GM06990 (cell line): ENCODE results near the gene SETX.

ENCODE experiments used
- DNase-seq: peaks from one replicate; pipeline ENCODE4 v3.0.0-alpha.2; 2011; ENCODE audit not compliant: insufficient read length; ENCODE audit errors: extremely low read depth
- H3K27me3 ChIP-seq: replicated peaks from 2 replicates; pipeline ENCODE4 v1.6.0; 2011; ENCODE audit warnings: low read length; ENCODE audit not compliant: control insufficient read depth, insufficient read depth
- H3K36me3 ChIP-seq: 2 replicates; pipeline ENCODE4 v1.5.1; 2011; ENCODE audit warnings: low read length; ENCODE audit not compliant: control insufficient read depth, insufficient read depth
- H3K4me3 ChIP-seq: replicated peaks from 2 replicates; pipeline ENCODE4 v1.5.1; 2011; ENCODE audit warnings: low read depth, mild to moderate bottlenecking, control low read depth, low read length
- TF ChIP-seq, protein P1 (sequence below): IDR thresholded peaks from 2 replicates; pipeline ENCODE4 v1.5.1; 2011; ENCODE audit warnings: low read length, control low read depth, mild to moderate bottlenecking, inconsistent platforms; ENCODE audit not compliant: insufficient read depth, poor library complexity, severe bottlenecking

Gene SETX

GRCh38 chr9:132365986-132366385, 11.2 kb upstream of the SETX start:
- Histone ChIP-seq H3K4me3 (no peak overlapping the region), H3K27me3 (no peaks in the 10 kb centered on the region), H3K36me3 (no peaks in the 10 kb centered on the region)
- DNase-seq: no peak
- TF ChIP-seq, protein P1, sequence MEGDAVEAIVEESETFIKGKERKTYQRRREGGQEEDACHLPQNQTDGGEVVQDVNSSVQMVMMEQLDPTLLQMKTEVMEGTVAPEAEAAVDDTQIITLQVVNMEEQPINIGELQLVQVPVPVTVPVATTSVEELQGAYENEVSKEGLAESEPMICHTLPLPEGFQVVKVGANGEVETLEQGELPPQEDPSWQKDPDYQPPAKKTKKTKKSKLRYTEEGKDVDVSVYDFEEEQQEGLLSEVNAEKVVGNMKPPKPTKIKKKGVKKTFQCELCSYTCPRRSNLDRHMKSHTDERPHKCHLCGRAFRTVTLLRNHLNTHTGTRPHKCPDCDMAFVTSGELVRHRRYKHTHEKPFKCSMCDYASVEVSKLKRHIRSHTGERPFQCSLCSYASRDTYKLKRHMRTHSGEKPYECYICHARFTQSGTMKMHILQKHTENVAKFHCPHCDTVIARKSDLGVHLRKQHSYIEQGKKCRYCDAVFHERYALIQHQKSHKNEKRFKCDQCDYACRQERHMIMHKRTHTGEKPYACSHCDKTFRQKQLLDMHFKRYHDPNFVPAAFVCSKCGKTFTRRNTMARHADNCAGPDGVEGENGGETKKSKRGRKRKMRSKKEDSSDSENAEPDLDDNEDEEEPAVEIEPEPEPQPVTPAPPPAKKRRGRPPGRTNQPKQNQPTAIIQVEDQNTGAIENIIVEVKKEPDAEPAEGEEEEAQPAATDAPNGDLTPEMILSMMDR: no peak

GRCh38 chr9:132364068-132364467, 9.3 kb upstream of the SETX start:
- DNase-seq: no peak
- Histone ChIP-seq H3K27me3 (no peaks in the 10 kb centered on the region), H3K36me3 (no peaks in the 10 kb centered on the region), H3K4me3 (no peak overlapping the region)
- TF ChIP-seq, protein P1: no peak

DNA sequence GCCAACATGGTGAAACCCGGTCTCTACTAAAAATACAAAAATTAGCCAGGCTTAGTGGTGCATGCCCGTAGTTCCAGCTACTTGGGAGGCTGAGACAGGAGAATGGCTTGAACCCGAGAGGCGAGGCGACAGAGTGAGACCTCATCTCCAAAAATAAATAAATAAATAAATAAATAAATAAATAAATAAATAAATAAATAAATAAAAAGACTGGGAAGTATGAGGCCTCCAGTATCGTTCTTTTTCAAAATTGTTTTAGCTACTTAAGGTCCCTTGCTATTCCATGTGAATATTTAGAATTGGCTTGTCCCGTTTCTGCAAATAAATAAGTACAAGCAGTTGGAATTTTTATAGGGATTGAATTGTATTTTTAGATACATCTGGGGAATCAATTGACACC, 3.0 kb upstream of the SETX start:
- no peak for DNase-seq
- Histone ChIP-seq H3K4me3 (no peak overlapping the region), H3K27me3 (no peaks in the 10 kb centered on the region), H3K36me3 (peaks cover 2% of the 10 kb centered on the region; the same call in 1 of the 2 replicates)
- TF ChIP-seq, protein P1: no peak

DNA sequence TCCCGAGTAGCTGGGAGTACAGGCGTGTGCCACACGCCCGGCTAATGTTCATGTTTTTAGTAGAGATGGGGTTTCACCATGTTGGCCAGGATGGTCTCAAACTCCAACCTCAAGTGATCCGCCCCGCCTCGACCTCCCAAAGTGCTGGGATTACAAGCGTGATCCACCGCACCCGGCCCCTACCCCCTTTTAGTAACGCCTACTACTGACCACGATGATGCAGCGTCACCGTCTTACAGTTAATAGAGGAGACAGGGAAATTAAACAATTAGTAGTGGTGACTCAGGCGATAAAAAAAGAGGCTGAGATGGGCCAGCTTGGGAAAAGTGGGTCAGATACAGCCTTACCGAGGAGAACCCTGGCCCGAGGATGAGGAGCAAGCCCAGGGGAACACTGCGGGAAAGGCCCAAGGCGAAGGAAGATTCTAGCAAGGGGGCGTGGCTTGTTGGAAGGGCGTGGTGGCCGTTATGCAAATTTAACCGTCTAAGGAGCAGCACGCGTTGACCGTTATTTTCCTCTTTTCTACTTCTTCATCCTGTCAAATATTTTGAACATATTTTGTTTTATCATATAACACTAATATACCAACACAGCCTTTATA, 1.6 kb upstream of the SETX start:
- Histone ChIP-seq H3K4me3 (no peak overlapping the region), H3K36me3 (peaks cover 2% of the 10 kb centered on the region), H3K27me3 (no peaks in the 10 kb centered on the region)
- TF ChIP-seq, protein P1: no peak
- peak; percentile 13 for DNase-seq

- TF ChIP-seq, protein P1: no peak
- no peak for DNase-seq
- Histone ChIP-seq H3K36me3 (peaks cover 10% of the 10 kb centered on the region), H3K27me3 (no peaks in the 10 kb centered on the region), H3K4me3 (peak overlapping the region; percentile 95)
These were observed 3.3 kb downstream of the SETX start for GRCh38 chr9:132351404-132352045.
